ENCODE measurements around the gene TPCN2.

- TF ChIP-seq CTCF (IDR thresholded peaks at IDR 0.05), result no peak
- TF ChIP-seq POLR2A (IDR thresholded peaks at IDR 0.05), result no peak
Measured at GRCh38 chr11:69078930-69079605, 30.3 kb downstream of the TPCN2 start.

All from heart left ventricle (tissue), 13 donors.